BJ (cell line): Measurements from ENCODE around the gene SLIT3. TPM values are rescaled to one million over a fixed set of nuclear protein-coding genes. Genes with fewer than 3 reads are reported as not detected.

Source experiments
- CTCF ChIA-PET: fragments of 350-600 bp; formaldehyde crosslinking; extraction: SDS; loops from one replicate; lab custom pipeline; 2021; ENCODE audit warnings: antibody characterized with exemption, inconsistent platforms; lab: Yijun Ruan, JAX
- POLR2A ChIA-PET: fragments of 300-600 bp; sonication (Branson Sonifier 250); formaldehyde crosslinking; extraction: SDS; loops from one replicate; lab custom pipeline; 2021; ENCODE audit warnings: antibody characterized with exemption; lab: Charles Lee
- DNase-seq: peaks from one replicate; pipeline ENCODE4 v3.0.0-alpha.2; 2011; ENCODE audit warnings: low read depth
- H3K27me3 ChIP-seq: 2 replicates; pipeline ENCODE4 v1.6.0; 2011; ENCODE audit warnings: low read length; ENCODE audit not compliant: control insufficient read depth, insufficient read depth
- H3K36me3 ChIP-seq: 2 replicates; pipeline ENCODE4 v1.5.1; 2011; ENCODE audit warnings: low read length; ENCODE audit not compliant: control insufficient read depth, insufficient read depth
- H3K4me3 ChIP-seq: 2 replicates; pipeline ENCODE4 v1.5.1; 2011; ENCODE audit warnings: low read depth, mild to moderate bottlenecking, control low read depth, low read length
- polyA minus RNA-seq: library from RNA; depleted of rRNA, polyadenylated mRNA; stranded (reverse); fragments of >200 nt; gene quantifications from 2 replicates; pipeline ENCODE4 v1.2.3, GENCODE V29; 2011; rRNA and poly(A)+ RNA removed
- polyA plus RNA-seq: library from polyadenylated mRNA; depleted of rRNA; stranded (reverse); fragments of >200 nt; gene quantifications from 2 replicates; pipeline ENCODE4 v1.2.3, GENCODE V29; 2011; rRNA removed
- TF ChIP-seq, protein P1 (sequence below): IDR thresholded peaks from 2 replicates; pipeline ENCODE4 v1.5.1; 2011; ENCODE audit warnings: low read depth, mild to moderate bottlenecking, control low read depth, inconsistent platforms, low read length, moderate library complexity; ENCODE audit not compliant: insufficient read depth

SLIT3 gene
- polyA plus RNA-seq (18.1 and 26.8 TPM in 2 replicates), polyA minus RNA-seq (30.5 and 39.7 TPM in 2 replicates)

DNA sequence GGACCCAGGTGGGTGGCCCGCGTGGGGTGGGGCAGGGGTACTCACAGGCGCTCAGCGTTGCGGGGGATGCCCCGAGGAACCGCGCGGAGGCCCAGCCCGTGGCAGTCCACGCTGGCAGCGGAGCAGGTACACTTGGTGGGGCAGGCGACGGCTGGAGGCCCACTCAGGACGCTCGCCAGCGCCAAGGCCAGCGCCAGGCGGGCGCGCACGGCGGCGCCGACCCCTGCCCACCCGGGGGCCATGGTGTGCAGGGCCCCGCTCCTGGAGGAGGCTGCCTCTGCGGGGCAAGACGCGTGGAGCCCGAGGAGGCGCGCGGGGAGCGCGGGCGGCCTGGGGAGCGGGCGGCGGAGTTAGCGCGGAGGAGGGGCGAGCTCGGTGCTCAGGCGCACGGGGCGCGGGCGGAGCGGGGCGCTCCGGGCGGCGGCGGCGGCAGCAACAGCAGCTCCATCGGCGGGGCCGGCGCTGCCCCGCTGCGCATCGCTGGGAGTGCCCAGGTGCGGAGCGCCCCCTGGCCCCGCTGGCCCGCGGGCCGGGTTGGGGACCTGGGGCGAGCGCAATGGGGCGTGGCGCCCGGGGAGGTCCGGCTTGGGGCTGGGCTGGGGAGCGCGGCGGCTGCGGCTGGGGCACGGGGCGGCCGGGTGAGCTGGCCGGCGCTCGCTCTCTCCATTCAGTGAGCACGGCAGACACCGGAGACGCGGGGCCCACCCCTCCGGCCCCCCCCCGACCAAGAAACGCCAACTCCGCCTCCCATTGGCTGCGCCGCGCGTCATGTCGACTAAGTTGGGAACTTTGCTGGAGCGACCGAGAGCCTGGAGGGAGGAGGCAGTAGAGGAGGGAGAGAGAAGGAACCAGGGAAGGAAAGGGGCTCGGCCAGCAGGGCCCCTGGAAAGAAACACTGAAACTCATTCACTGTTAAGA is at the start of gene SLIT3:
SLIT3 (minus strand) TSS at position 672 of the 918 bp plus-strand sequence; CDS start at position 242, 430 bp downstream.
- ChIA-PET POLR2A (interaction anchor here (0.6 kb wide), 3 partner anchors 140 to 1308 kb away, joined by 3 to 4 read pairs (median 3); no protein-coding TSS in a partner anchor), CTCF (interaction anchor here (0.7 to 4.9 kb wide), 8 partner anchors 9 to 354 kb away, joined by 3 to 34 read pairs (median 6); no protein-coding TSS in a partner anchor)
- Histone ChIP-seq H3K4me3 (peak within 1 kb of the TSS; percentile 58), H3K36me3 (0 out of 2 replicates have a peak, but pooled peaks cover 1% of the 10 kb centered on the region), H3K27me3 (peaks cover 6% of the 10 kb centered on the region)
- DNase-seq = peak; percentile 33
- TF ChIP-seq, protein P1, sequence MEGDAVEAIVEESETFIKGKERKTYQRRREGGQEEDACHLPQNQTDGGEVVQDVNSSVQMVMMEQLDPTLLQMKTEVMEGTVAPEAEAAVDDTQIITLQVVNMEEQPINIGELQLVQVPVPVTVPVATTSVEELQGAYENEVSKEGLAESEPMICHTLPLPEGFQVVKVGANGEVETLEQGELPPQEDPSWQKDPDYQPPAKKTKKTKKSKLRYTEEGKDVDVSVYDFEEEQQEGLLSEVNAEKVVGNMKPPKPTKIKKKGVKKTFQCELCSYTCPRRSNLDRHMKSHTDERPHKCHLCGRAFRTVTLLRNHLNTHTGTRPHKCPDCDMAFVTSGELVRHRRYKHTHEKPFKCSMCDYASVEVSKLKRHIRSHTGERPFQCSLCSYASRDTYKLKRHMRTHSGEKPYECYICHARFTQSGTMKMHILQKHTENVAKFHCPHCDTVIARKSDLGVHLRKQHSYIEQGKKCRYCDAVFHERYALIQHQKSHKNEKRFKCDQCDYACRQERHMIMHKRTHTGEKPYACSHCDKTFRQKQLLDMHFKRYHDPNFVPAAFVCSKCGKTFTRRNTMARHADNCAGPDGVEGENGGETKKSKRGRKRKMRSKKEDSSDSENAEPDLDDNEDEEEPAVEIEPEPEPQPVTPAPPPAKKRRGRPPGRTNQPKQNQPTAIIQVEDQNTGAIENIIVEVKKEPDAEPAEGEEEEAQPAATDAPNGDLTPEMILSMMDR = peak; percentile 16; the same call in 1 of the 2 replicates

DNA sequence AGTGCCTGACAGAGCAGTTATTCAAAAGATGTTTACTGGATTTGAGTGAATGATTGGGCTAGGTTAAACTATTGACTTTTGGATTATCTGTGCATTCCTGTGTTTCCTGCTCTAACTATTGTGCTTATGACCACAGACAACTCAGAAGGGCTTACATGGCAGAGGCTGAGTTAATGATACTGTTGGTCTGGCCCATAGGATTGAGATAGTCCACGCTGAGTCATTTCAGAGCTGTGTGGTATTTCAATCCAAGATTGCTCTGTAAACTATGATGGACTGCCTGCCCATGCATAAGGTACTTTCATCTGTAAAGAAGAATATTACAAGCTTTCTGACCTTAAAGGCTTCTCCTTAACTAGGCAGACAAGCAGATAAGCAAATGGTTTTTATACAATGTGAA is 49.1 kb upstream of the SLIT3 start:
- DNase-seq = peak; percentile 17
- Histone ChIP-seq H3K27me3 (no peaks in the 10 kb centered on the region), H3K36me3 (no peaks in the 10 kb centered on the region), H3K4me3 (no peak overlapping the region)
- POLR2A ChIA-PET = interaction anchor here (0.7 kb wide), 1 partner anchor 167 kb away, joined by 3 read pairs; no protein-coding TSS in a partner anchor
- CTCF ChIA-PET = no interaction called here
- TF ChIP-seq, protein P1 = no peak

DNA sequence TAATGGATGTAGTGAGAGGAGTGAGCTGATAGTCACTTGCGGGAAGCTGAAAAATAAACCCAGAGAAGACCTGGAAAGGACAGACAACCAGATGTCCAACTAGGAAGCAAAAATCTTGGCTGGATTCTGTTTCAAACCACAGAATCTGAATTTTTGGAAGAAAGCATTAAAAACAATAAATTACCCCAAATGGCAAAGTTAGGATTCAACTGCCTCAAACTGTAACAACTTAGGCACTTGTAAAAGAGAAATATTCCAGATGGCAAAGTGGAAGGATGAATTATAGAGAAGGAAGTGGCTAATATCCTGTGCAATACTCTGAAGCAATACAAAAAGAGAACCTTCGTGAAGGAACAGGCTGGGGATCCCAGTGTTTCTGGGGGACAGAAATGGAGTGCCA is 46.8 kb upstream of the SLIT3 start:
- POLR2A ChIA-PET = interaction anchor here (0.5 kb wide), 2 partner anchors 429 to 940 kb away, joined by 3 to 15 read pairs; no protein-coding TSS in a partner anchor
- CTCF ChIA-PET = no interaction called here
- Histone ChIP-seq H3K36me3 (no peaks in the 10 kb centered on the region), H3K4me3 (no peak overlapping the region), H3K27me3 (no peaks in the 10 kb centered on the region)
- DNase-seq = peak; percentile 65
- TF ChIP-seq, protein P1 = no peak

DNA sequence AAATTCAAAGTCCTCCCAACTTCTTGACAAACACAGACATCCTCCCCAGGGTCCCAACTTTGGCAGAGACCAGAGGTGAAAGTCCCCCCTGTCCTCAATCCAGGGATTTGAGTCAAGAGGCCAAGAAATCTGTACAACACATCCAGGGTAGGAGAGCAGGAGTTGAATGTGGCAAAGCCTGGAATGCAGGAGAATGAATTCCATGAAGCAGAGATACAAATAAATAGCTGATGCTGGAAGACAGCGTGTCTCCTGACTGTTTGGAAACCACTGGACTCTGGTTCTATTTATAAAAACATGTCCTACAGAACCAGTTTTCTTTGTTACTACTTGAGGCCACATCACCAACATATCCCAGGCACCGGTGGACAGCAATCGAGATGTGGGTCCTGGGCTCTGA is 43.7 kb upstream of the SLIT3 start:
- no peaks in the 10 kb centered on the region for H3K27me3 ChIP-seq
- ChIA-PET CTCF (interaction anchor here (0.6 kb wide), 1 partner anchor 42 kb away, joined by 3 read pairs; no protein-coding TSS in a partner anchor), POLR2A (interaction anchor here (0.7 kb wide), 2 partner anchors 32 to 86 kb away, joined by 3 to 6 read pairs; no protein-coding TSS in a partner anchor)
- TF ChIP-seq, protein P1 = no peak
- peak; percentile 25 for DNase-seq
- H3K36me3 ChIP-seq = no peaks in the 10 kb centered on the region
- H3K4me3 ChIP-seq = no peak overlapping the region

DNA sequence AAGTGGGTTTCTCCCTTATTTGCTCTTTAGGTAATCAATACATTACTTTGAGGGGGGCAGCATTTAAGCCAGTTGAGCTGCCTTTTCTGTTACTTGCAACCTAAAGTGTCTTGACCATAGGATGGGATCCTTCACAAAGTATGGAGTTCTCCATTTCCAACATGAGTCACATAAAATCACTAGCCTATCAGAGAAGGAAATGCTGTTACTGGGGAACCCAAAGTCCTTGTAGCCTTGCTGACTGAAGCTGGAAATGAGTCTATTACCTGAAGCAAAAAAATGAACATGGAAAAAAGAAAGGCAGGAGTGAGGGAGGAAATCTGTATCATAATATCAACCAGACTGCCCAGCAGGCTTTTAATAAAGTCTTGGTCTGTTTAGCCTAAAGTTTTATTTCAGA is 42.8 kb upstream of the SLIT3 start:
- no peak for DNase-seq
- Histone ChIP-seq H3K36me3 (no peaks in the 10 kb centered on the region), H3K27me3 (no peaks in the 10 kb centered on the region), H3K4me3 (no peak overlapping the region)
- CTCF ChIA-PET = no interaction called here
- TF ChIP-seq, protein P1 = no peak
- POLR2A ChIA-PET = no interaction called here
